Smooth muscle cell (in vitro differentiated cells): ENCODE results near the gene KIAA1549. TPM values are rescaled to one million over a fixed set of nuclear protein-coding genes. Genes with fewer than 3 reads are reported as not detected.
"Not testable (repeated sequence)": the region's sequence is repeated elsewhere in the genome, so short reads cannot be mapped to it uniquely, and the experiment has no call there.

ENCODE experiments used
- DNase-seq: peaks from one replicate; lab custom pipeline; 2025; ENCODE audit not compliant: unreplicated experiment; lab: John Stamatoyannopoulos, UW
- H2AFZ ChIP-seq: fragments of 200-600 bp; sonication (generic); 2 replicates; pipeline ENCODE4 v1.6.0; 2016; ENCODE audit warnings: antibody characterized with exemption, low read depth, mild to moderate bottlenecking
- H3F3A ChIP-seq: fragments of 200-600 bp; sonication (generic); 2 replicates; pipeline ENCODE4 v1.6.0; 2017; ENCODE audit warnings: antibody characterized with exemption, low read depth
- H3K27ac ChIP-seq: fragments of 200-600 bp; sonication (generic); 2 replicates; pipeline ENCODE4 v1.5.1; 2016; ENCODE audit warnings: low read depth, mild to moderate bottlenecking
- H3K27me3 ChIP-seq: fragments of 200-600 bp; sonication (generic); 2 replicates; pipeline ENCODE4 v1.6.1; 2016; ENCODE audit warnings: low read depth, mild to moderate bottlenecking
- H3K36me3 ChIP-seq: fragments of 200-600 bp; sonication (generic); 2 replicates; pipeline ENCODE4 v1.5.1; 2016; ENCODE audit warnings: low read depth
- H3K4me1 ChIP-seq: fragments of 200-600 bp; sonication (generic); 2 replicates; pipeline ENCODE4 v1.5.1; 2016; ENCODE audit warnings: low read depth
- H3K4me2 ChIP-seq: fragments of 200-600 bp; sonication (generic); 2 replicates; pipeline ENCODE4 v1.6.0; 2016; ENCODE audit warnings: mild to moderate bottlenecking
- H3K4me3 ChIP-seq: fragments of 200-600 bp; sonication (generic); 2 replicates; pipeline ENCODE4 v1.5.1; 2016; ENCODE audit warnings: mild to moderate bottlenecking
- H3K79me2 ChIP-seq: fragments of 200-600 bp; sonication (generic); 2 replicates; pipeline ENCODE4 v1.6.0; 2016; ENCODE audit warnings: low read depth, mild to moderate bottlenecking
- H3K9ac ChIP-seq: fragments of 200-600 bp; sonication (generic); 2 replicates; pipeline ENCODE4 v1.6.0; 2016; ENCODE audit warnings: low read depth
- H3K9me3 ChIP-seq: fragments of 200-600 bp; sonication (generic); replicated peaks from 2 replicates; pipeline ENCODE4 v1.5.1; 2016; ENCODE audit warnings: low read depth
- H4K20me1 ChIP-seq: fragments of 200-600 bp; sonication (generic); 2 replicates; pipeline ENCODE4 v1.6.0; 2016; ENCODE audit warnings: low read depth
- CTCF ChIP-seq: fragments of 200-600 bp; sonication (generic); IDR thresholded peaks from 2 replicates; pipeline ENCODE4 v1.5.1; 2017; ENCODE audit warnings: borderline replicate concordance, mild to moderate bottlenecking, antibody characterized with exemption; ENCODE audit not compliant: insufficient read depth, poor library complexity, severe bottlenecking
- WGBS: methylation state at CpG from one replicate; pipeline ENCODE4 v1.1.7; 2016; ENCODE audit warnings: low lambda C conversion rate; 5-methylcytosine and 5-hydroxymethylcytosine counted together
- polyA plus RNA-seq: library from polyadenylated mRNA; unstranded; fragments of >200 nt; fragmentation: Nextera tagmentation; extraction: Ambion mirVana; gene quantifications from 2 replicates; pipeline ENCODE4 v1.2.1, GENCODE V29; 2016
- total RNA-seq: library from RNA; depleted of rRNA; stranded (reverse); fragments of >200 nt; gene quantifications from 2 replicates; pipeline ENCODE4 v1.2.3, GENCODE V29; 2014

Gene KIAA1549
- total and polyA plus RNA-seq, 2 experiments from 2014 or later = 4.1 to 7.1 TPM

GRCh38 chr7:138798836-138799235, 182.4 kb downstream of the KIAA1549 start:
- DNase-seq = no peak
- H3K4me2 ChIP-seq = no peak overlapping the region
- H3K9ac ChIP-seq = no peak overlapping the region
- no peaks in the 10 kb centered on the region for H3K4me1 ChIP-seq
- WGBS = 86% methylated on average over 5 of the region's 5 CpGs
- no peak overlapping the region for H3K4me3 ChIP-seq
- no peaks in the 10 kb centered on the region for H3K9me3 ChIP-seq
- H4K20me1 ChIP-seq = no peaks in the 10 kb centered on the region
- peaks cover 17% of the 10 kb centered on the region for H3K27me3 ChIP-seq
- no peaks in the 10 kb centered on the region for H3K79me2 ChIP-seq
- no peak overlapping the region for H3K27ac ChIP-seq
- H3F3A ChIP-seq = no peaks in the 10 kb centered on the region
- H2AFZ ChIP-seq = no peak overlapping the region
- TF ChIP-seq CTCF = no peak
- no peaks in the 10 kb centered on the region for H3K36me3 ChIP-seq

GRCh38 chr7:138797715-138798320, 183.4 kb downstream of the KIAA1549 start, which contains the start of the genes ATP6V0A4 and TMEM213:
Gene ATP6V0A4, minus strand, starts transcription at chr7:138798196. Its CDS starts 26,949 bp downstream, at chr7:138771247.
Gene TMEM213, plus strand, starts transcription at chr7:138797994. Its CDS starts 111 bp downstream, at chr7:138798105.
- Histone ChIP-seq H3F3A (no peaks in the 10 kb centered on the region), H3K27me3 (peaks cover 17% of the 10 kb centered on the region), H3K27ac (no peak within 1 kb of the TSS), H3K4me1 (no peaks in the 10 kb centered on the region), H3K4me3 (no peak within 1 kb of the TSS), H4K20me1 (no peaks in the 10 kb centered on the region), H3K9ac (no peak within 1 kb of the TSS), H3K4me2 (no peak within 1 kb of the TSS), H2AFZ (no peak within 1 kb of the TSS), H3K9me3 (no peaks in the 10 kb centered on the region), H3K79me2 (no peaks in the 10 kb centered on the region), H3K36me3 (no peaks in the 10 kb centered on the region)
- no peak for TF ChIP-seq CTCF
- no peak for DNase-seq
- WGBS = 15% methylated on average over 14 of the region's 14 CpGs

GRCh38 chr7:138797046-138797445, 184.1 kb downstream of the KIAA1549 start:
- not testable (repeated sequence) for H3K79me2 ChIP-seq, H3K36me3 ChIP-seq, H3K9ac ChIP-seq, H3K4me2 ChIP-seq, H3K27ac ChIP-seq, H2AFZ ChIP-seq, H4K20me1 ChIP-seq, H3K9me3 ChIP-seq, H3K4me3 ChIP-seq, H3K4me1 ChIP-seq, H3F3A ChIP-seq, DNase-seq
- 84% methylated on average over 3 of the region's 4 CpGs for WGBS
- peaks cover 17% of the 10 kb centered on the region for H3K27me3 ChIP-seq

- Histone ChIP-seq H3K4me2 (no peak overlapping the region), H3K27ac (no peak overlapping the region), H2AFZ (no peak overlapping the region), H3K4me3 (no peak overlapping the region), H3K27me3 (peaks cover 17% of the 10 kb centered on the region), H3K9me3 (no peaks in the 10 kb centered on the region), H3K9ac (no peak overlapping the region), H3K79me2 (no peaks in the 10 kb centered on the region), H3K36me3 (no peaks in the 10 kb centered on the region), H3F3A (no peaks in the 10 kb centered on the region), H3K4me1 (no peaks in the 10 kb centered on the region), H4K20me1 (no peaks in the 10 kb centered on the region)
- DNase-seq = no peak
- no peak for TF ChIP-seq CTCF
- WGBS = 86% methylated on average over 9 of the region's 9 CpGs
These were observed 185.1 kb downstream of the KIAA1549 start for GRCh38 chr7:138796038-138796615.
